ENCODE data around the gene USH2A.
"Not testable (repeated sequence)": the region's sequence is repeated elsewhere in the genome, so short reads cannot be mapped to it uniquely, and the experiment has no call there.

Gene USH2A

GRCh38 chr1:216024546-216024945, 398.7 kb downstream of the USH2A start:
- no peak for DNase-seq

- DNase-seq = no peak
Observed at GRCh38 chr1:216020743-216021345, 402.4 kb downstream of the USH2A start.

GRCh38 chr1:216015116-216015515, 408.1 kb downstream of the USH2A start:
- no peak for DNase-seq

GRCh38 chr1:216014086-216014485, 409.2 kb downstream of the USH2A start:
- DNase-seq = no peak

DNA sequence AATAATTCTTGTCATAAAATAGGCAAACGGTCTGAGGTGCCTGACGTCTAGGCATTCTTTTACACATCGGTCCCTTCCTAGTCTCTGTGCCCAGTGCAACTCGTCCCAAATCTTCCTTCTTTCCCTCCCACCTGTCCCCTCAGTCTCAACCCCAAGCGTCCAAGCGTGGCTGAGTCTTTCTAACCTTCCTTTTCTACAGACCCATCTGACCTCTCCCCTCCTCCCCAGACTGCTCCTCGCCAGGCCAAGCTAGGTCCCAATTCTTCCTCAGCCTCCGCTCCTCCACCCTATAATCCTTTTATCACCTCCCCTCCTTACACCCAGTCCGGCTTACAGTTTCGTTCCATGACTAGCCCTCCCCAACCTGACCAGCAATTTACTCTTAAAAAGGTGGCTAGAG, 413.8 kb downstream of the USH2A start:
- DNase-seq = not testable (repeated sequence)

DNA sequence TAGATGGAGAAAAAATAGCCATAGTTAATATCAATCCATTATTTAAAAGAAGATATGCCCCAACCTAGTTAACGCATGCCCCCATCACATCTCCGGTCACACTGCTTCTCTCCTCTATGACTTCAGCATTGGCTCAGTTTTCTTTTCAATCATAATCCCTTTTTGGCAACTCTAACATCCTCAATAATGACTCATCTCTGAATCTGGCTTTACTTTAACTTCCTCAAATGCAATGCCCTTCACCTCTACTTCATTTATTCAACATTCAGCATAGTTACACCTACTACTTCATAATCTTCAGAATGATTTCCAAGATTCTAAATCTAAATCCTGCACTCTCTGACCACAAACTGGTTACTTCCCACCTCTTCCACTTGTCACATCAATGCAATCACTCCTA, 417.3 kb downstream of the USH2A start:
- no peak for DNase-seq

GRCh38 chr1:215992620-215993019, 430.6 kb downstream of the USH2A start:
- no peak for DNase-seq

GRCh38 chr1:215987092-215987875, 436.0 kb downstream of the USH2A start:
- no peak for DNase-seq

DNA sequence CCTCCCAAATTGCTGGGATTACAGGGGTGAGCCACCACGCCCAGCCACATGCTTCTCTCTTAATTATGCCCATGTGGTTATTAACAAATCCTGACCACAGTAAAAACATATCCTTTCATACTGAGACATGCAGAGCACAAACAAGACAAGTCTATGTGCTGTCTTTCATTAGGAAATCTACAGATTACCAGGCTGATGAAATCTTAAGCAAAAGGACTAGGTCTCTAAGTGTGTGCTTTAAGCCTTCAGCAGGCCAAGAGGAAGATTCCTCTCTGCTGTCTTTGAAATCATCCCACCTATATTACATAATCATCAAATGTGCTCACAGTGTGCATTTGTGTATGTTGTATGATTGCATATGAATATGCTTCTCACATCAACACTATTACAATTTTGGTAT, 436.8 kb downstream of the USH2A start:
- DNase-seq = no peak

- DNase-seq = no peak
Observed at GRCh38 chr1:215983680-215984079, 439.6 kb downstream of the USH2A start.

GRCh38 chr1:215971793-215972441, 451.3 kb downstream of the USH2A start:
- DNase-seq = no peak

DNA sequence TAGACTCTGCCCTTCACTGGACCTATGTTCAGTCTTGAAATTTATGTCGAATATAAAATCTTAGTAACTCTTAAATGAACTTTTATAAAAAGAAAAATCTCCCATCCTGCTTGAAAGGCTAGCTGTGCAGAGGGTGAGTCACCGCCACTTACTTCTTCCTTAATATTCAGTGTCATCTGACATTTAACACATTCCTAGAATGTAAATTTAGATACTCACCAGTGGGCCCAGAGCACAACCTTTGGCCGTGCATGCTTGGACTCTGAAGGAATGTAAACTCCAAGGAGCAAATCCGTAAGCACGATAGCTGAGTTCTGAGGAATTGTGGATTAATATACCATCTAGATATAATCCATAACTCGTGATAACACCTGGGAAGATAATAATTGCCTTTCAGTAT, 452.8 kb downstream of the USH2A start:
- no peak for DNase-seq

GRCh38 chr1:215963621-215964020, 459.6 kb downstream of the USH2A start:
- DNase-seq = no peak

DNA sequence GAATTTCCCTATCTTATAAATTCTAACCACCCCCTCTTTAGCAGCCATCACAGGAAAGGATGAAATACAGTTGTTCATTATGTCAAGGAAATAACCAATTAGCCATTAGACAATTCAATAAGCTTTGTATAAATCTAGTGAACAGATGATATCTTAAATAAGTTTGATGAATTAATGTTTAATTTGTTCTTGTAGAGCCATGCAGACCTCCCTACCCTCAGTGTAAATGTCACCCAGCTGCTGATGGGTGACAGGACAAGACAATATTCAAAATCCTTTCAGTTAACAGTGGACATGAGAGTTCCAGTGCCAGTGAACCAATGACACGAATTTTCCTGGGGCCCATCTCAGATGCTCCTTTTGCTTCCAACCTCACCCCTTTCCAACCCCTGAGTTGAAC, 460.2 kb downstream of the USH2A start:
- DNase-seq = no peak

DNA sequence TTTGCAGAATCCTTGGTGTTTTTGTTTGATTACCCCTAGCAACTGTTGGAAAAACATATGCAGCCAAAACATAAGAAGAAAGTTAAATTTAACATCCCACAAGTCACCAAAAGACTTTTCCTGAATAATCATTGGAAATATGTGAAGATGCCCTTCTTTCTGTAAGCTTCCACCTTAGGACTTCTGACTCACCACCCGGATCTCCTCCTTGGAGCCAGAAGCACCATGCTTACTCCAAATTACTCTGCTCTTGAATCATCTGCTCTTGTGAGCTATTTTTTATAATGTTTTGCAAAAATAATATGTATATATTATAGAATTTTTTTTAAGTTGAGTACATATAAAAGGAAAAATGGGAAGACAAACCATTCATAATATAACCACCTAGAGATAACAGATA, 464.4 kb downstream of the USH2A start:
- no peak for DNase-seq

DNA sequence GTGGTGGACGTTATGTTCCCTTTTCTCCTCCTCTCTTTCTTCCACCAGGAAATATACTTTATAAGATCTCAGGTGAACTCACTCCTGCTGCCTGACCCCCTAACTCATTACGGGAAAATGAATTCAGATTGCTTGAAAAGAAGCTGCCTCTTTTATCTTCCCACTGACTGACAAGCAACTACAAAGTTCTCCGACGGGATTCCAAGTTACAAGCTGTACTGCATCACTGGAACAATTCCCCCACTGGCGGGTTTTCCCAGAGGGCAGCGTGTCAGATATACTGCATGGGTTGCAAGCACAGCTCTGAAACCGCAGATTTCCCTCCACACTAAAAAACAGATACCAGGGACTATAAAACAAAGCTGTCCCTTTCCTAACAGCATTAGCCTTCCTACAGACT, 465.6 kb downstream of the USH2A start:
- DNase-seq = no peak

DNA sequence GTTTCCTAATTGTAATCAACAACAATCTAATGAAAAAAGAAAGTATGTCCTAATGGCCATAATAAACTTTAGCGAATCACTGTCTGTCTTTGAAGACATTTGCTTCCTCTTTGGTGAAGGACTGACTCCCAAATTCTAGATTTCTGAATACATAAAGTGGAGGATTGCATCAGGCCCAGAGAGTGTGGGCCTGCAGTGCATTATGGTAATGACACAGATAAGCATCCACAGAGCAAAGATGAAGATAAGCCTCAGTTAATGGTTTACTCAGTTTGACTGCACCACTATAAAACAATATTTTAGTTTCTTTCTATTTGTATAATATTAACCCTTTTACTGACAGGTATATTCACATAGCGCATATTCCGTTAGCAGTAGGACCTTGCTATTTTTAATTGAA, 490.7 kb downstream of the USH2A start:
- DNase-seq = no peak

GRCh38 chr1:215926670-215927069, 496.6 kb downstream of the USH2A start:
- DNase-seq = no peak

DNA sequence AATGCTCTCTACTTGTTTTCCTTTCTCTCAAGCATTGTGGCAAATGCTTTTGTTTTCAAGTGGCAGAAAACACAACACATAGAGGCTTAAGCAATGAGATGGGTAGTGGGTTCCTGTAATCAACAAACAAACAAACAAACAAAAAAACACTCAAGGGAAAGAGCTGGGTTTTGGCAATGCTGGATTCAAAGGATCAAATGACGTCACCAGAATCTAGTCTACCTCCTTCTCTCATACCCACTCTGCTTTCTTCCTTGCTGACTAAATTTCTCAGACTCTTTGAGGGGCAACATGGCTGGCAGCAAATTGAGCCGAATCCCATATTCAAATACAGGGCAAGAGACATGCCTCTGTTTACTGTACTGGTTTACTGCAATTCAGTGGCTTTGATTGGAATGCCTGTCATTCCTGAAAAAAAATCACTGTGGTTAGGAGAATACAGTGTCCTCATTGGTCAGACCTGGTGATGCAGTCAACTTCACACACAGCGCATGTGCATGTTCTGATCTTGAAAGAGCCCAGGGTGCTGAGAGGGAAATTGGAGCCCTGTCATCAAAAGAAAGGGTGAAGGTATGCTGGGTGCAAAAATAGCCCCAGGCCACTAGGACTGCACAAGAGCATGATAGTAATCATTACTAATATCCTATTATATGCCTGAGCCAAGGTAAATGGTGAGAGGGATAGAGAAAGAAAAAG, 500.0 kb downstream of the USH2A start:
- DNase-seq = no peak

GRCh38 chr1:215911406-215911968, 511.8 kb downstream of the USH2A start:
- DNase-seq = no peak

DNA sequence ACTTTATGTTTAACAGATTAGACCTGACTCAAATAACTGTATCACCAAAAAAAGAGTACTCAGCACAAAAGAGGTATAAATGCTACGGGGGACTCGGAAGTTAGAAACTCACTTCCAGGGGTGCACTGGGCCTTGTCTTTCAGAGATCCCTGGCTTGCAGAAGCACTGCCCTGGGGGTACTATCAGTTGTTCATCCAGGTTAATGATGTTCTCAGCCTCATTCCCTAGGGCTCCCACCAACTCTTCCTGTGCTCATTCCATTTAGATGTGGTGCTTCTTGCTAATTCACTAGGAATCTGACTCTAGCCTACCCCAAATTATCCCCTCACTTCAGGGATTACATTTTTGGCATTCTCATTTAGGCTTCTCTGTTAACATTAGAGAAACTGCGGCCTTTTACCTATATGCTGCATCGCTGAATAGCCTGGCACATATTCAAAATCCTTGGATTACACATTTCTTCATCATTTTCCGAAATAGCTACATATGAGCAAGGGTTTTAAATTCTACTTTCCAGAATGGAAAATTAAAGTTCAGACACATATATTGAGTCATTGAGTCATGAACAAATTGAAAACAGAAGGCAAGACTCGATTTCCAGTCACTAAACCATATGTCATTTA, 517.6 kb downstream of the USH2A start:
- no peak for DNase-seq

- no peak for DNase-seq
Observed at GRCh38 chr1:215900684-215901083, 522.6 kb downstream of the USH2A start.

- no peak for DNase-seq
Observed at GRCh38 chr1:215899901-215900300, 523.3 kb downstream of the USH2A start.
